GM12891 (cell line): ENCODE results near the gene AMDHD2.
"Not testable (repeated sequence)": the region's sequence is repeated elsewhere in the genome, so short reads cannot be mapped to it uniquely, and the experiment has no call there.

Source experiments
- DNase-seq: peaks from one replicate; pipeline ENCODE4 v3.0.0; 2011; ENCODE audit warnings: low spot score; ENCODE audit not compliant: insufficient read length
- FAIRE-seq: peaks from 2 replicates; lab custom pipeline; 2011; peaks lifted over from hg19 to GRCh38; lab: Jason Lieb, UNC
- PAX5 ChIP-seq: IDR thresholded peaks from 2 replicates; pipeline ENCODE4 v1.6.1; 2011; ENCODE audit warnings: low read length, moderate library complexity, mild to moderate bottlenecking; ENCODE audit not compliant: insufficient read depth, severe bottlenecking
- POLR2A ChIP-seq: IDR thresholded peaks from 2 replicates; pipeline ENCODE4 v1.6.1; 2011; ENCODE audit warnings: low read depth, low read length, control low read depth
- POLR2AphosphoS5 ChIP-seq: IDR thresholded peaks from 2 replicates; pipeline ENCODE4 v1.6.1; 2011; ENCODE audit warnings: low read depth, low read length, control low read depth
- POU2F2 ChIP-seq: IDR thresholded peaks from 2 replicates; pipeline ENCODE4 v1.6.1; 2011; ENCODE audit warnings: low read depth, mild to moderate bottlenecking, control low read depth, low read length, moderate library complexity
- SPI1 ChIP-seq: IDR thresholded peaks from 2 replicates; pipeline ENCODE4 v1.6.1; 2011; ENCODE audit warnings: low read depth, low read length, control low read depth
- TAF1 ChIP-seq: IDR thresholded peaks from 2 replicates; pipeline ENCODE4 v1.6.1; 2011; ENCODE audit warnings: low read depth, low read length, control low read depth

Gene AMDHD2

DNA sequence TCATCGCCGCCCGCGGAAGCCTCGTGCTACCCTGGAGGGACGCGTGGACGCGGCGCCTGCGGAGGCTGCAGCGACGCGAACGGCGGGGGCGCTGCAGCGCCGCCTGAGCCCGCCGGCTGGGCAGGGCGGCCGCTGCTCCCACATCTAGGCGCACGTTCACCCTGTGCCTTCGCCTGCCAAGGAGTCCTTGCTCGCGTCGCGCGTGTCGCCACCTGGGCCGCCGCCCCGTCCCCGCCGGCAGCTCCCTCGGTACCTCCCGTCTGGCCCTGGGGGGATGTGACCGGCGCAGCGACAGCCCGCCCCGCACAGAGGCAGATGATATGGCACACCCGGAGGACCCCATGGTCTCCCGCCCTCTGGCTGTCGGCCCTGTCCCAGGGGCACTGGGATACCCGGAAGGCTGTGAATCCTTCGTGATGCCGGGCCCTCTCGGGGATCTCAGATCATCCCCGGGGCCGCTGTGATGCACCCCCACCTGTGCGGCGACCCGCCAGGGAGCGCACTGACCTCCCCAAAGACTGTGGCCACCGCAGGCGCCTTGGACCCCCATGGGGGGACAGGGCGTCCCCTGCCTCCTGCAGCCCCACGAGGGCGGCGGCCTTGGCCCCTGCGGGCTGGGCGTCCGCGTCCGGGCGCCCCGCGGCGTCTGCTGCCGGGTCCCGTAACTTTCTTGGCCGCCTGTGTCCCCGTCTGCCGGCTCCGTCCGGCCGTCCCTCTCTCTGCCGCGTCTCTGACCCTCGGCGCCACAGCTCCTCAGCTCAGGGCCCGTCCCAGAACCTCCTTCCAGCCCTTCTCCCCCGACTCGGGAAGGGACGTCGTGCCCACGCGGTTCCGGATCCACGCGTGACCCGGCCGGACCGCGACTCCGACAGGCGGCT lies 45.9 kb upstream of the AMDHD2 start:
- FAIRE-seq (peak; percentile 95), DNase-seq (peak; percentile 72)
- TF ChIP-seq TAF1 (no peak), PAX5 (no peak), POLR2AphosphoS5 (no peak), POU2F2 (no peak), SPI1 (no peak), POLR2A (no peak)

DNA sequence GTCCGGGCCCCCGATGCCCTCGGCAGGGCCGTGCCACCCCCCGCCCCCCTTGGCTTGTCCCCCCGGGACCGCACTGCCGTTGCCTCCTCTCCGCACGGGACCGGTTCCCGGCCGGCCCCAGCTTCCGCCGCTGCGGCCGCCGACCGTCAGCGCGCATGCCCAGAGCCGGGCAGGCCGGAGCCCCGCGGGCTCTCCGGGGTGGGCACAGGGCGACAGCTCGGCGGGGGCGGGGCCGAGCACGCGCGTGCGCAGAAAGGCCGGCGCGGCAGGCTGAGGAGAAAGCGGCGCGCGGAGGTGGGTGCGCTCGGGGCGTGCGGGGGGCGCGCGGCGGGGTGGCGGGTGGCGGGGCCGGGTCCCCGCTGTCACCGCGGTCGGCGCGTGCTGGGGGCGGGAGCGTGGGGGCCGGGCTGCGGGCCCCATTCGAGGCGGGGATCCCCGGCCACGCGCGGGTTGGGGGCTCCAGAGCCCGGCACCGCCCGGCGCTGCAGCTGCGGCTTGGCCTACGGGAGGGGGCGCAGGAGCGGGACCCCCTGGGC lies 45.2 kb upstream of the AMDHD2 start, which contains the start of gene TBC1D24:
TSS of gene TBC1D24 (plus strand) at position 251 of the 536 bp plus-strand sequence. CDS start 21,022 bp downstream, outside the sequence.
- FAIRE-seq, result peak; percentile 96

DNA sequence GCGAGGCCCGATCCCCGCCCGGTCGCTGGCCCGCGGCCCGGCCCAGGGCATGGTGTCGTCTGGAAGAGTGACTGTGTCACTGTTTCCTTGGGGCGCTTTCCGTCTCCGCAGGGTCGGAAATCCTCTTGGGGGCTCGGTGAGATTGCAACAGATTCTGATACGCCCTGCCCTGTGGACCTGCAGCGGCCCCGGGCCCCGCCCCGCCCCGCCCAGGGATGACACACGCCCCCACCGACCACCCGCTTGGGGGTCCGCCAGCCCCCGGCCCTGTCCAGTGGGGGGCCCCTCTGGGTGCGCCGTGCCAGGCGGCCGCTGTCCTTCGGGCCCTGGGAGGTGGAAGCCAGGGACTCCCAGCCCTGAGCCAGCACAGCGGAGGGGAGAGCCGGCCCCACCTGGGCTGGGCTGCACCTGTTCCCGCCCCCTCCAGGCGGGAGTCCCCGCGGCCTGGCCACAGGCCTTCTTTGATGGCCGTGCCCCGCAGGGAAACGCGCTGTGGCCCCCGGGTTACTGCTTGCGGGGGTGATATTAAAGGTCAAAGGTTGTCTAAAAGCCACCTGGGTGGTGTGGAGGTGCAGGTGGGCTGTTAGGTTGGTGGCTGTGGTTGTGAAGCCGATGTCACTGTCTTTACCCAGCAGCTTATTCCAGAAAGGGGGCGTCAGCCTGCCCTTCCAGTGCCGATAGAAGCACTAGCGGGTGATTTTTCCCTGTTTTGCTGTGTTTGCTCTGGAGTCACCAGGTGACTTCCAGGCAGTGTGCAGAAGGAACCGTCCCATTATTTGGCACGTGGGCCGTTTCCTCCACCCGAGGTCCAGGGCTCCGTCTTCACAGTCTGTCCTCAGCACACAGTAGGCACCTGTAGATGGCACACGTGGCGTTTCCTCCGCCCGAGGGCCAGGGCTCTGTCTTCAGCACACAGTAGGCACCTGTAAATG lies 44.5 kb upstream of the AMDHD2 start:
- TF ChIP-seq POLR2A (no peak), POU2F2 (no peak), SPI1 (no peak), PAX5 (no peak), TAF1 (no peak), POLR2AphosphoS5 (no peak)
- DNase-seq (no peak), FAIRE-seq (peak; percentile 41)

More for the DNA sequence above, 45.2 kb upstream of the AMDHD2 start, which contains the start of gene TBC1D24:
- DNase-seq, result peak; percentile 100
- TF ChIP-seq POLR2A (no peak), TAF1 (no peak), PAX5 (no peak), POU2F2 (no peak), SPI1 (no peak), POLR2AphosphoS5 (no peak)

DNA sequence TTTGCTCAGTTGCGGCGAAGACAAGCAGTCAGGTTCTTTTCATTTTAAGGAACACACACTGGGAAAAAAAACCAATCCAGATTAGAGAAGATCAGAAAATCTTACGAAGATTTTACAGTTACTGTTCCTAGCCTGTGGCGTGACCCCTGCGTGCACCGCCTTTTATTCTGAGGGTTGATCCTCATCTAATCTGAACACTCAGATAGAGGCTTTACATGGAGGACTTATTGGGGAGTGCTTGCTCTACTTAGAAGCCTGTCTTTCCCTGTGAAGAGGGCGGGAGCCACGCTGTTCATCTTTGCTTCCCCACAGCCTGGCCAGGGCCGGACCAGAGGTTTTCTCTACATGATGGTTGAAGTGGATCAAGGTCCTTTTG lies 43.8 kb upstream of the AMDHD2 start:
- DNase-seq (no peak), FAIRE-seq (no peak)
- no peak for TF ChIP-seq PAX5
- TF ChIP-seq POLR2AphosphoS5, result no peak
- TF ChIP-seq POLR2A, result no peak
- no peak for TF ChIP-seq SPI1

DNA sequence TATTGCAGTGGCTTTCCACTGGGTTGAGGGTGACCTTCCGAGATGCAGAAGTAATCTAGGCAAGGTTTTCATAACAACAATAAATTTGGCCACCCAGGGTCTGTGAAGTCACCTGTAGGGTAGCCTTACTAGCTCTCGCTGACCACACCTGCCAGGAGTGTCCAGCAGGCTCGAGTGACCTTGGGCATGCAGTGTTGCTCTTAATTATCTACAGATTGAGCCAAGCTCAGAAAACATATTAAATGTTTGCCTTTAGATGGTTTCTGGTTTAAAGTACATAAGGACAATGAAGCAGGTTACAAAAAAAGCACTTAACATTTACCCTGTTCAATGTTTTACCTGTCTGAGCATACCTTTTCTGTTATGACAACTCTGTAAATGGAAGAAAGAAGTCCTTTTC lies 43.4 kb upstream of the AMDHD2 start:
- no peak for TF ChIP-seq POU2F2
- no peak for TF ChIP-seq SPI1
- TF ChIP-seq PAX5, result no peak
- no peak for TF ChIP-seq POLR2A
- TF ChIP-seq POLR2AphosphoS5, result no peak
- no peak for TF ChIP-seq TAF1
- DNase-seq (no peak), FAIRE-seq (no peak)

DNA sequence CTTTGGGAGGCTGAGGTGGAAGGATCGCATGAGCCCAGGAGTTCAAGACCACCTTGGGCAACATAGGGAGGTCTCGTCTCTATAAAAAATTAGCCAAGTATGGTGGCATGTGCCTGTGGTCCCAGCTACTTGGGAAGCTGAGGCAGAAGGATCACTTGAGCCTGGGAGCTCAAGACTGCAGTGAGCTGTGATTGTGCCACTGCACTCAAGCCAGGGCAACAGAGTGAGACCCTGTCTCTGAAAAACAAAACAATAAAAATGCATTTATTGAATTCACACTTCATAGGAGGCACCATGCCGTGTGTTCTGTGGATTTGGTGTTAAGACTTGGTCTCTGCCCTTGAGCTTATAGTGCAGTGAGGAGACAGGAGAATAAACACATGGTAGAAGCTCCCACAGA lies 42.8 kb upstream of the AMDHD2 start:
- no peak for DNase-seq
- FAIRE-seq, result no peak

DNA sequence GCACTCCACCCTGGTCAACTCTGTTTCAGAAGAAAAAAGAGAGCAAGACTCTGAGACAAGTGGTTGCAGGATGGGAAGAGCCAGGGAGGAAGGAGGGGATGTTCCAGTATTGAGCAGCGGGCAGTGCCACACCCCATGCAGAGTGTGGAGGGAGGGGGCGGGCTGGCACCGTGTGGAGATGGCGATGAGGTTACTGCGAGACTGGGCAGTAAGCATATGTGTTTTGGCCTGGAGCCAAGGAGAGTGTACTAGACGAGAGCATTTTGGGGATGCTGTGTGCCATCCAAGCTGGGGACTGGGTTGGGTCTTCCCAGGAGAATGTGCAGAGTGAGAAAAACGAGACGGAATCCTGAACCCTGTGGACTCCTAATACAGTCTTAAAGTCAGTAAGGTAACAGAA lies 41.9 kb upstream of the AMDHD2 start:
- FAIRE-seq (no peak), DNase-seq (no peak)
- no peak for TF ChIP-seq POLR2A
- no peak for TF ChIP-seq POU2F2
- no peak for TF ChIP-seq POLR2AphosphoS5
- TF ChIP-seq PAX5, result no peak
- TF ChIP-seq SPI1, result no peak
- no peak for TF ChIP-seq TAF1

More for the DNA sequence above, 42.8 kb upstream of the AMDHD2 start:
- no peak for TF ChIP-seq POLR2A
- no peak for TF ChIP-seq POLR2AphosphoS5

DNA sequence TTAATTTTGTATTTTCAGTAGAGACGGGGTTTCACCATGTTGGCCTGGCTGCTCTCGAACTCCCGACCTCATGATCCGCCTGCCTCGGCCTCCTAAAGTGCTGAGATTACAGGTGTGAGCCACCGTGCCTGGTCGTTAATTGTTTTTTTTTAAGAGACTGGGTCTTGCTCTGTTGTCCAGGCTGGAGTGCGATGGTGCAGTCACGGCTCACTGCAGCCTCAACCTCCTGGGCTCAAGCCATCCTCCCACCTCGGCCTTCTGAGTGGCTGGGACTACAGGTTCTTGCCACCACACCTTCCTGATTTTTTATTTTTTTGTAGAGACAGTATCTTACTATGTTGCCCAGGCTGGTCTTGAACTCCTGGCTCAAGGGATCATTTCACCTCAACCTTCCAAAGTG lies 40.2 kb upstream of the AMDHD2 start:
- not testable (repeated sequence) for FAIRE-seq

DNA sequence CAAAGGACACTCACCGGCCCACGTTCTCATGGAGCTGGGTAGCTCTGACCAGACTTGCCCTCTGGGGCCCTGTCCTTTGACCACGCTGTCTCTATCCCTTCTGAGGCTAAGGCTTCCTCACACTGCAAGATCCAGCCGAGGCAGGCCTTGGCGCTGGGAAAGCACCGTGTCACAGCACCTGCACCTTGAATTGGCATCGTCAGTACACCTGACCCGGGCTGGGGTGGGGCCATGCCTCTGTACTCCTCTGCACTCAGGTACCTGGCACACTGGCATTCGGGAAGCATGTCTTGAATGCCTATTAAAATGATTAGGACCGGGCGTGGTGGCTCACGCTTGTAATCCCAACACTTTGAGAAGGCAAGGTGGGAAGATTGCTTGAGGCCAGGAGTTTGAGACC lies 39.2 kb upstream of the AMDHD2 start:
- no peak for FAIRE-seq
- no peak for DNase-seq
- no peak for TF ChIP-seq POU2F2
- no peak for TF ChIP-seq TAF1
- TF ChIP-seq POLR2AphosphoS5, result no peak
- no peak for TF ChIP-seq SPI1

More for the DNA sequence above, 40.2 kb upstream of the AMDHD2 start:
- not testable (repeated sequence) for DNase-seq

DNA sequence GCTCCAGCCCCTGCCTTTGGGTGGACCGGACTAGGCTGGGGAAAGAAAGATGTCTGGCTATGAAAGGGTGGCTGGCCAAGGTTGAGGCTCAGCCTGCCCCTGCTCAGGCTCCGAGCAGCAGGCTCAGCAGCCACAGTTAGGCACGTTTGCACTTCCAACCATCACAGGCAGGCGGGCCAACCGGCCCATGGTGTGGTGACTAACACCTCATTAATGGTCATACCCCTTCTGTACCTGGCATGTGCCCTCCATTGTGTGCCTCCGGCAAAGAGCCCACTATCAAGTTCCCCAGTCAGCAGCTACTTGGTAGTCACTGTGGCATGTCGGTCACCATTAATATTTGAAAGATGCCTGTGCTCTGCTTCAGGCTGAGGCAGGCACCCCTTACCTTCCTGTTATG lies 38.5 kb upstream of the AMDHD2 start:
- FAIRE-seq (no peak), DNase-seq (no peak)
- no peak for TF ChIP-seq POU2F2
- no peak for TF ChIP-seq POLR2A
- no peak for TF ChIP-seq TAF1
